SIG-M5 treated with dmso at 0.1 percent for 504 hours (cell line): ENCODE measurements around the gene ABCC10.
"Not testable (repeated sequence)": the region's sequence is repeated elsewhere in the genome, so short reads cannot be mapped to it uniquely, and the experiment has no call there.

Experiments
- DNase-seq: peaks from one replicate; lab custom pipeline; 2025; ENCODE audit not compliant: unreplicated experiment; lab: John Stamatoyannopoulos, UW

ABCC10 gene

GRCh38 chr6:43427406-43428111, at the start of gene ABCC10:
TSS of gene ABCC10 (plus strand) at chr6:43427541. CDS start at chr6:43427979, 438 bp downstream.
- peak; percentile 90 for DNase-seq

- no peak for DNase-seq
These were observed 49.6 kb upstream of the ABCC10 start for GRCh38 chr6:43377710-43378229.

- DNase-seq, result no peak
These were observed 48.7 kb upstream of the ABCC10 start for GRCh38 chr6:43378631-43379030.

- DNase-seq, result not testable (repeated sequence)
These were observed 46.5 kb upstream of the ABCC10 start for GRCh38 chr6:43380858-43381257.

- DNase-seq, result no peak
These were observed 44.2 kb upstream of the ABCC10 start for GRCh38 chr6:43383021-43383667.

GRCh38 chr6:43386492-43386891, 40.8 kb upstream of the ABCC10 start:
- DNase-seq, result no peak

GRCh38 chr6:43389730-43390295, 37.5 kb upstream of the ABCC10 start:
- DNase-seq, result no peak

GRCh38 chr6:43390753-43391439, 36.4 kb upstream of the ABCC10 start:
- DNase-seq, result not testable (repeated sequence)

- DNase-seq, result no peak
These were observed 35.8 kb upstream of the ABCC10 start for GRCh38 chr6:43391440-43392031.

GRCh38 chr6:43393133-43393532, 34.2 kb upstream of the ABCC10 start:
- not testable (repeated sequence) for DNase-seq

- DNase-seq, result peak; percentile 32
These were observed 33.7 kb upstream of the ABCC10 start for GRCh38 chr6:43393602-43394001.

- no peak for DNase-seq
These were observed 32.4 kb upstream of the ABCC10 start for GRCh38 chr6:43394982-43395381.

- DNase-seq, result no peak
These were observed 31.6 kb upstream of the ABCC10 start for GRCh38 chr6:43395776-43396175.

GRCh38 chr6:43396408-43397149, 30.8 kb upstream of the ABCC10 start:
- DNase-seq, result peak; percentile 23

- no peak for DNase-seq
These were observed 27.3 kb upstream of the ABCC10 start for GRCh38 chr6:43399932-43400487.

GRCh38 chr6:43401730-43402129, 25.6 kb upstream of the ABCC10 start:
- no peak for DNase-seq

GRCh38 chr6:43402820-43403219, 24.5 kb upstream of the ABCC10 start:
- no peak for DNase-seq

- DNase-seq, result no peak
These were observed 22.0 kb upstream of the ABCC10 start for GRCh38 chr6:43405354-43405753.

- DNase-seq, result no peak
These were observed 20.0 kb upstream of the ABCC10 start for GRCh38 chr6:43407296-43407695.

- DNase-seq, result no peak
These were observed 19.1 kb upstream of the ABCC10 start for GRCh38 chr6:43408259-43408658.
